DND-41 (cell line): ENCODE data around the gene NANP.

Experiments
- CTCF ChIP-seq: IDR thresholded peaks from 2 replicates; pipeline ENCODE4 v1.5.1; 2012; ENCODE audit warnings: borderline replicate concordance, low read length, moderate library complexity, mild to moderate bottlenecking; ENCODE audit not compliant: poor library complexity, severe bottlenecking; ENCODE audit errors: extremely low read depth
- EZH2 ChIP-seq: IDR thresholded peaks from 3 replicates; pipeline ENCODE4 v1.6.1; 2012; ENCODE audit warnings: borderline replicate concordance, low read depth, mild to moderate bottlenecking, moderate library complexity, low read length, inconsistent platforms; ENCODE audit not compliant: severe bottlenecking

- no peak for TF ChIP-seq CTCF
- no peak for TF ChIP-seq EZH2
These were observed 30.7 kb upstream of the NANP start for GRCh38 chr20:25654487-25654886.
